Loucy (cell line): ENCODE results near the gene LY6G5C.

Experiments
- H2AFZ ChIP-seq: fragments of 200-600 bp; sonication (generic); 2 replicates; pipeline ENCODE4 v1.6.0; 2016; ENCODE audit warnings: antibody characterized with exemption, mild to moderate bottlenecking, low read length, moderate library complexity
- H3F3A ChIP-seq: fragments of 200-600 bp; 2 replicates; pipeline ENCODE4 v1.6.0; 2016; ENCODE audit warnings: antibody characterized with exemption, low read depth, mild to moderate bottlenecking
- H3K27me3 ChIP-seq: fragments of 200-600 bp; sonication (generic); 2 replicates; pipeline ENCODE4 v1.6.1; 2014; ENCODE audit warnings: low read length, mild to moderate bottlenecking; ENCODE audit not compliant: insufficient read depth, poor library complexity, severe bottlenecking
- H3K36me3 ChIP-seq: fragments of 200-600 bp; sonication (generic); 2 replicates; pipeline ENCODE4 v1.6.1; 2016; ENCODE audit warnings: low read length; ENCODE audit not compliant: insufficient read depth
- H3K4me1 ChIP-seq: fragments of 200-600 bp; sonication (generic); 2 replicates; pipeline ENCODE4 v1.5.1; 2014; ENCODE audit warnings: low read length, mild to moderate bottlenecking; ENCODE audit not compliant: insufficient read depth, poor library complexity, severe bottlenecking
- H3K4me2 ChIP-seq: fragments of 200-600 bp; sonication (generic); 2 replicates; pipeline ENCODE4 v1.6.0; 2014; ENCODE audit warnings: antibody characterized with exemption, low read length, low read depth, mild to moderate bottlenecking; ENCODE audit not compliant: poor library complexity, severe bottlenecking
- H3K4me3 ChIP-seq: fragments of 200-600 bp; sonication (generic); 2 replicates; pipeline ENCODE4 v1.5.1; 2014; ENCODE audit warnings: low read length, mild to moderate bottlenecking, mixed read lengths; ENCODE audit not compliant: poor library complexity, severe bottlenecking
- H3K79me2 ChIP-seq: fragments of 200-600 bp; sonication (generic); 2 replicates; pipeline ENCODE4 v1.6.1; 2014; ENCODE audit warnings: low read length; ENCODE audit not compliant: insufficient read depth
- H3K9ac ChIP-seq: fragments of 200-600 bp; sonication (generic); 2 replicates; pipeline ENCODE4 v1.6.0; 2014; ENCODE audit warnings: mild to moderate bottlenecking, low read depth, low read length, moderate library complexity; ENCODE audit not compliant: poor library complexity, severe bottlenecking
- H3K9me2 ChIP-seq: fragments of 200-600 bp; sonication (generic); replicated peaks from 2 replicates; pipeline ENCODE4 v1.6.1; 2016; ENCODE audit warnings: low read depth, low read length, mixed read lengths
- H3K9me3 ChIP-seq: fragments of 200-600 bp; sonication (generic); 2 replicates; pipeline ENCODE4 v1.6.1; 2014; ENCODE audit warnings: mild to moderate bottlenecking, antibody characterized with exemption, low read length, low read depth; ENCODE audit not compliant: insufficient read depth
- H4K20me1 ChIP-seq: fragments of 200-600 bp; sonication (generic); 2 replicates; pipeline ENCODE4 v1.6.0; 2014; ENCODE audit warnings: antibody characterized with exemption, low read length, mild to moderate bottlenecking; ENCODE audit not compliant: insufficient read depth, poor library complexity, severe bottlenecking
- CTCF ChIP-seq: fragments of 200-600 bp; sonication (generic); conservative IDR thresholded peaks from 2 replicates; pipeline ENCODE4 v1.5.1; 2014; ENCODE audit warnings: mild to moderate bottlenecking, antibody characterized with exemption, low read length
- EZH2phosphoT487 ChIP-seq: fragments of 200-600 bp; IDR thresholded peaks from 2 replicates; pipeline ENCODE4 v1.6.1; 2018; ENCODE audit warnings: antibody characterized with exemption, mild to moderate bottlenecking, moderate library complexity, borderline replicate concordance

Gene LY6G5C

GRCh38 chr6:31719001-31719400 lies 38.1 kb upstream of the LY6G5C start:
- H3F3A ChIP-seq, result no peaks in the 10 kb centered on the region
- no peaks in the 10 kb centered on the region for H3K9me2 ChIP-seq
- H4K20me1 ChIP-seq, result no peaks in the 10 kb centered on the region
- no peak overlapping the region for H3K4me2 ChIP-seq
- H3K4me3 ChIP-seq, result no peak overlapping the region
- no peak overlapping the region for H3K9ac ChIP-seq
- H2AFZ ChIP-seq, result no peak overlapping the region
- no peaks in the 10 kb centered on the region for H3K27me3 ChIP-seq
- no peaks in the 10 kb centered on the region for H3K79me2 ChIP-seq
- TF ChIP-seq CTCF, result no peak
- TF ChIP-seq EZH2phosphoT487, result no peak
- peaks cover 15% of the 10 kb centered on the region for H3K4me1 ChIP-seq
- no peaks in the 10 kb centered on the region for H3K36me3 ChIP-seq
- H3K9me3 ChIP-seq, result no peaks in the 10 kb centered on the region

- Histone ChIP-seq H3K9me3 (no peaks in the 10 kb centered on the region), H3K4me1 (peaks cover 21% of the 10 kb centered on the region), H3K4me3 (no peak overlapping the region), H4K20me1 (no peaks in the 10 kb centered on the region), H3K79me2 (no peaks in the 10 kb centered on the region), H3K27me3 (no peaks in the 10 kb centered on the region), H3K9ac (no peak overlapping the region), H2AFZ (no peak overlapping the region), H3K4me2 (no peak overlapping the region), H3K9me2 (no peaks in the 10 kb centered on the region), H3F3A (no peaks in the 10 kb centered on the region), H3K36me3 (no peaks in the 10 kb centered on the region)
- TF ChIP-seq CTCF (no peak), EZH2phosphoT487 (no peak)
Observed at GRCh38 chr6:31718265-31718664, 37.4 kb upstream of the LY6G5C start.

GRCh38 chr6:31717499-31718222 lies 36.8 kb upstream of the LY6G5C start:
- H3F3A ChIP-seq, result no peaks in the 10 kb centered on the region
- H3K4me1 ChIP-seq, result peaks cover 21% of the 10 kb centered on the region
- H3K9me3 ChIP-seq, result no peaks in the 10 kb centered on the region
- no peak overlapping the region for H3K4me3 ChIP-seq
- no peaks in the 10 kb centered on the region for H3K36me3 ChIP-seq
- no peaks in the 10 kb centered on the region for H3K9me2 ChIP-seq
- no peak overlapping the region for H3K9ac ChIP-seq
- H3K4me2 ChIP-seq, result no peak overlapping the region
- H2AFZ ChIP-seq, result no peak overlapping the region
- TF ChIP-seq EZH2phosphoT487, result no peak
- no peak for TF ChIP-seq CTCF
- H3K79me2 ChIP-seq, result no peaks in the 10 kb centered on the region
- no peaks in the 10 kb centered on the region for H4K20me1 ChIP-seq
- no peaks in the 10 kb centered on the region for H3K27me3 ChIP-seq
